Fibroblast of the aortic adventitia (primary cell): ENCODE data around the gene ZCCHC12. TPM values are rescaled to one million over a fixed set of nuclear protein-coding genes. Genes with fewer than 3 reads are reported as not detected.

Experiments used
- DNase-seq: peaks from one replicate; pipeline ENCODE4 v3.0.0-alpha.2; 2010; ENCODE audit warnings: low read depth
- H3K4me3 ChIP-seq: 2 replicates; pipeline ENCODE4 v1.5.1; 2011; ENCODE audit warnings: low read depth, mild to moderate bottlenecking, control low read depth, low read length, moderate library complexity
- total RNA-seq: library from RNA; depleted of rRNA; stranded (reverse); fragments of >200 nt; gene quantifications from 2 replicates; pipeline ENCODE4 v1.2.3, GENCODE V29; 2012; ENCODE audit warnings: low replicate concordance
- TF ChIP-seq, protein P1 (sequence below): IDR thresholded peaks from 2 replicates; pipeline ENCODE4 v1.5.1; 2011; ENCODE audit warnings: mild to moderate bottlenecking, low read length, control low read depth, inconsistent platforms; ENCODE audit not compliant: insufficient read depth

ZCCHC12 gene
- total RNA-seq, 1 donor: not detected

DNA sequence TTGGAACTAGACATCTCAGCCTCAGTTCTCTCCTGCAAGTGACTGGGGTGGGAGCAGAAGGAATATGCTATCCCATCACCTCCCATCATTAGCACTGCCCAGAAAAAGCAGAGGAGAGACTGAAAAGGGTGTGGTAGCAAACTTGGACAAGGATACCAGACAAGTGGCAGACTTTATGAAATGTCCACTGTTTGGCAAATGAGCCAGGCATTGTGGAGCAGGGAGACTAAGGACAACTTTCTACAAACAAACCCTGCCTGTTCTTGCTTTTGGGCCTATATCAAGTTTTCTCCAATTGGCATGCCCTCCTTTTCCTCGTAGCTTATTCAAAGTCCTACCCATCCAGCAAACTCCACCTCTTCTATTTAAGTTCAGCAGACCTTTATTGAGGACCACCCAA is 41.6 kb downstream of the ZCCHC12 start:
- no peak for DNase-seq
- H3K4me3 ChIP-seq: no peak overlapping the region
- TF ChIP-seq, protein P1, sequence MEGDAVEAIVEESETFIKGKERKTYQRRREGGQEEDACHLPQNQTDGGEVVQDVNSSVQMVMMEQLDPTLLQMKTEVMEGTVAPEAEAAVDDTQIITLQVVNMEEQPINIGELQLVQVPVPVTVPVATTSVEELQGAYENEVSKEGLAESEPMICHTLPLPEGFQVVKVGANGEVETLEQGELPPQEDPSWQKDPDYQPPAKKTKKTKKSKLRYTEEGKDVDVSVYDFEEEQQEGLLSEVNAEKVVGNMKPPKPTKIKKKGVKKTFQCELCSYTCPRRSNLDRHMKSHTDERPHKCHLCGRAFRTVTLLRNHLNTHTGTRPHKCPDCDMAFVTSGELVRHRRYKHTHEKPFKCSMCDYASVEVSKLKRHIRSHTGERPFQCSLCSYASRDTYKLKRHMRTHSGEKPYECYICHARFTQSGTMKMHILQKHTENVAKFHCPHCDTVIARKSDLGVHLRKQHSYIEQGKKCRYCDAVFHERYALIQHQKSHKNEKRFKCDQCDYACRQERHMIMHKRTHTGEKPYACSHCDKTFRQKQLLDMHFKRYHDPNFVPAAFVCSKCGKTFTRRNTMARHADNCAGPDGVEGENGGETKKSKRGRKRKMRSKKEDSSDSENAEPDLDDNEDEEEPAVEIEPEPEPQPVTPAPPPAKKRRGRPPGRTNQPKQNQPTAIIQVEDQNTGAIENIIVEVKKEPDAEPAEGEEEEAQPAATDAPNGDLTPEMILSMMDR: no peak

DNA sequence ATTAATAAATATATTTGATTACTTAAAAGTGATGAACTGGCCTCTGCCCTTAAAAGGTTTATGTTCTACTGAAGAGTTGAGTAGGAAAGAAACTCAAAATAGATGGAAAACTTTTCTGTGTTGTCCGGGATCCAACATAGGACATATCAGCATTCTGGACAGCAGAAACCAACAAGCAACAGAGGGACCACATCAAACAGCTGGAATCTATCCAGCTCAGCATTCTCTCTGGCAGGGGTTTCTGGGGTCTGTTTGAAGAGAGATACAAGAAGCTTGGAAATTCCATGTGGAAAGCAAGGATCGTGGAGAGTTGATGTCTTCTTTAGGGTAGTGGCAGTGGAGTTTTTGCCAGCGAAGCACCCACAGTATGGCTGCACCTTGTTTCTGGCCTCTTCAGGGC is 43.6 kb downstream of the ZCCHC12 start:
- no peak for DNase-seq
- H3K4me3 ChIP-seq: no peak overlapping the region
- TF ChIP-seq, protein P1: no peak

DNA sequence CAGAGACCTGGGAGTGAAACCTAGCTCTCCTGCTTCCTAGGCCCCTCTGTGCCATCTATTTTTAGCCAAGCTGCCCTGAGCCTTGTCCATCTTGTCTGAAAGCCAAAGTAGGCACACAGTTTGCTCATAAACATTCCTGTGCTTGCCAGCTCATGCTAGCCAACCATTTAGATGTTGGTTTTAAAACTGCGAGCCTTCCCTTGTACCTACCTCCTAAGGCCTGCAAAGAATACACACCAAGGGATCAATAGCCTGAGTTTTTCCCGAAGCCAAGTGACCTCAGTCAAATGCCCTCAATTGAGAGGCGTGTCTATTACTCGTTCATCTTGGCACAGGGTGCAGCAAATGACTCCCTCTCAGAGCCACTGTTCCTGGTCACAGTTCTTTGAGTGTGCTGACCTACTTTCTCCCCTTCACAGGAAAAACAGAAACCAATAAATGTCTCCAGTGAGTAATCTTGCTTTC is 48.5 kb downstream of the ZCCHC12 start:
- H3K4me3 ChIP-seq: no peak overlapping the region
- TF ChIP-seq, protein P1: no peak
- no peak for DNase-seq

Other genes starting within 250 kb of the ZCCHC12 start
- gene IL13RA1, start 96.2 kb upstream of the ZCCHC12 start, total RNA-seq: 52.7 and 66.8 TPM in 2 replicates
- 1.5 TPM in 1 of 2 replicates, not detected in the other for gene LONRF3, start 150.8 kb downstream of the ZCCHC12 start, total RNA-seq
- not detected in 2 replicates for gene CT47C1, start 249.2 kb downstream of the ZCCHC12 start, total RNA-seq